Ovary (tissue), 3 donors: Measurements from ENCODE around the gene CXCL9.

Experiments
- CTCF ChIP-seq, 3 donors: fragments of 450-650 bp in 2 of 3; fragments of 200-600 bp in 1 of 3; IDR thresholded peaks; one replicate each; pipeline versions ENCODE4 v1.5.1 to v1.8.0; 2016 to 2022; ENCODE audit warnings: antibody characterized with exemption in 3 of 3, mild to moderate bottlenecking in 1 of 3
- EP300 ChIP-seq: sonication (generic); formaldehyde crosslinking; IDR thresholded peaks from one replicate; pipeline ENCODE4 v1.6.1; 2017; ENCODE audit warnings: antibody characterized with exemption
- donor health status: DM: no; HTN: no; CAD: no.

GRCh38 chr4:76011018-76011670 lies 3.8 kb upstream of the CXCL9 start:
- no peak for TF ChIP-seq CTCF (IDR thresholded peaks at IDR 0.05)
- no peak for TF ChIP-seq EP300
